GM04504 (cell line): Measurements from ENCODE around the gene DNAJC1.
"Not testable (repeated sequence)": the region's sequence is repeated elsewhere in the genome, so short reads cannot be mapped to it uniquely, and the experiment has no call there.

Experiments used
- DNase-seq: peaks from one replicate; pipeline ENCODE4 v3.0.0-alpha.2; 2012; ENCODE audit warnings: low read depth

Gene DNAJC1, protein sequence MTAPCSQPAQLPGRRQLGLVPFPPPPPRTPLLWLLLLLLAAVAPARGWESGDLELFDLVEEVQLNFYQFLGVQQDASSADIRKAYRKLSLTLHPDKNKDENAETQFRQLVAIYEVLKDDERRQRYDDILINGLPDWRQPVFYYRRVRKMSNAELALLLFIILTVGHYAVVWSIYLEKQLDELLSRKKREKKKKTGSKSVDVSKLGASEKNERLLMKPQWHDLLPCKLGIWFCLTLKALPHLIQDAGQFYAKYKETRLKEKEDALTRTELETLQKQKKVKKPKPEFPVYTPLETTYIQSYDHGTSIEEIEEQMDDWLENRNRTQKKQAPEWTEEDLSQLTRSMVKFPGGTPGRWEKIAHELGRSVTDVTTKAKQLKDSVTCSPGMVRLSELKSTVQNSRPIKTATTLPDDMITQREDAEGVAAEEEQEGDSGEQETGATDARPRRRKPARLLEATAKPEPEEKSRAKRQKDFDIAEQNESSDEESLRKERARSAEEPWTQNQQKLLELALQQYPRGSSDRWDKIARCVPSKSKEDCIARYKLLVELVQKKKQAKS

DNA sequence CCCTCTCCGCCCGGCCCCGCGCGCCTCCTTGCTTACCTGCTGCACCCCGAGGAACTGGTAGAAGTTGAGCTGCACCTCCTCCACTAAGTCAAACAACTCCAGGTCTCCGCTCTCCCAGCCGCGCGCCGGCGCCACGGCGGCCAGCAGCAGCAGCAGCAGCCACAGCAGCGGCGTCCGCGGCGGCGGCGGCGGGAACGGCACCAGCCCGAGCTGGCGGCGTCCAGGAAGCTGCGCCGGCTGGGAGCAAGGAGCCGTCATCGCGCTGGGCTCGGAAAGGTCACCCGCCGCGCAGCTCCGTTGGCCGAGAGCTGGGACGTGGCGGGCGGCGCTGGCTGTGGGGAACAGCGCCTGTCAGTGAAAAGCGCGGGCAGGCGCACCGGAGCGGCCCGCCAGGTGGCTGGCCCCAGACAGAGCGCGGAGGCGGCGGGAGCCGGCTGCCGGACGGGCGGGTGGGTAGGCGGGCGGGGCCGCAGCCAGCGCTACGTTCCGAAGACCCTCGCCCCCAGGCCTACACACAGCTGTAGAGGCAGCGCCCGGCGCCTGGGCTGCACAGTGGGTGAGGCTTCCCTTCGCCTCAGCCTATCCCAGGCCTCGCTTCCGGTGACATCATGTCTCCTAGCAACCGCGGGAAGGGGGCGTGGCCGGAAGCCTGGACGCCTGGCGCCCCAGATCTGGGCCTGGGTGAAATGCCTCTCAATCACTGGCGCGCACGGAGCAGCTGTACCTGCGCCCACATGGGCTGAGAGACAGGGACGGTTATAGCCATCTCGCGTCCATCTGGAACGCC is at the start of gene DNAJC1:
DNAJC1 (minus strand) TSS at position 554 of the 787 bp plus-strand sequence; CDS start at position 258, 296 bp downstream.
- peak; percentile 86 for DNase-seq

DNA sequence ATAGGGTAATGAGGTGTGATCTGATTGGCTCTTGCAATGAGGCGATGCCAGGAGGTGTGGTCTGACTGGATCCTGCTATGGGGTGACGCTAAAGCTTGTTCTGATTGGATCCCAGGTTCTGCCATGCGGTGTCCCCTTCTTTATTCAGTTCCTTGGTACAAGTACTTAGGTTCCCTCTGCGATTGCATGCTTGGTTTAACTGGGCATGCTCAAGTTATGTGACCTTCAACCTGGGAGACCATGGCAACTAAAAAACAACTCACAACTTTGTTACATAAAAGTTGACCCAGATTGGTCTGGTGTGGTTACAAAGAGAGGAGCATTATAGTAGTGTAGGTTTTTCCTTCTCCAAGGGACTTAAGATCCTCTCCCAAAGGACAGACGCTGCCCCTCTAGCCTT is 49.5 kb upstream of the DNAJC1 start:
- no peak for DNase-seq

DNA sequence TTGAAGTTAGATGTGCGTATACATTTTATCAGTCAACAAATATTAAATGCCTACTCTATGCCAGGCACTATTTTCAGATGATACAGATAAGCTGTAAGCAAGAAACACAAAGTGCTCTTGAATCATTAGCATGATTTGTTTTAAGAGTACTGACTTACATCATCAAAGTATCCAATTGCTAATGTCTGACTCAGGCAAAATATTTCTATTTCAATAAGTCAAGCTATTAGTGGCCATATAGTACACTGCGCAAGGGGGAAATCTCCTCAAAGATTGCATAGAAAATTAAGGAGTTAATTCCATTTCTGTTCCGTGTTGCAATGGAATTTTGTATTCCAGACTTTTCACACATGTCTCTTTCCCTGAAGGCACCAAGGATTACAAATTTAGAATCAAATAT is 46.1 kb upstream of the DNAJC1 start:
- DNase-seq, result no peak

DNA sequence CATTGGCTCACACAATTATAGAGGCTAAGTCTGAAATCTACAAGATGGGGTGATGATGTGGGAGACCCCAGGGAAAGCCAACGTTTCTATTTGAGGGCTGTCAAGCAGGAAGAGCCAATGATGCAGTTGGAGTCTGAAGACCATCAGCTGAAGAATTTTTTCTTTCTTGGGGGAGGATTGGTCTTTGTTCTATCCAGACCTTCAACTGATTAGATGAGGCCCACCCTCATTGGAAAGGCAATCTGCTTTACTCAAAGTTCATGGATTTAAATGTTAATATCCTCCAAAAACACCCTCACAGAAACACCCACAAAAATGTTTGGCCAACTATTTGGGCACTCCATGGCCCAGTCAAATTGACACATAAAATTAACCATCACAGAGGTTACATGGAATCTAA is 44.3 kb upstream of the DNAJC1 start:
- no peak for DNase-seq

DNA sequence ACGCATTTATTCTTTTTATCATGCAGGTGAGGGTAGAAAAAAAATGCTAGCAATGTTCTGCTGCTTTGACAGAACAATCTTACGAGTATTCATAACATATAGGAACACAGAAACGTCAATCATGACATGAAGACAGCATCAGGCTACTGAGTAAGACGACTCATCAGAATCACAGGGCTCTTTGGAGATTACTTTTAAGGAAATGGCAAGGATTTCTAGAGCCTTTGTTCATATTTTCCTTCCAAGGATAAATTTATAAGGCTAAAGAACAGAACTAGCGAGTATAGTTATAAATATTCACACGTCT is 39.8 kb upstream of the DNAJC1 start:
- DNase-seq, result no peak

DNA sequence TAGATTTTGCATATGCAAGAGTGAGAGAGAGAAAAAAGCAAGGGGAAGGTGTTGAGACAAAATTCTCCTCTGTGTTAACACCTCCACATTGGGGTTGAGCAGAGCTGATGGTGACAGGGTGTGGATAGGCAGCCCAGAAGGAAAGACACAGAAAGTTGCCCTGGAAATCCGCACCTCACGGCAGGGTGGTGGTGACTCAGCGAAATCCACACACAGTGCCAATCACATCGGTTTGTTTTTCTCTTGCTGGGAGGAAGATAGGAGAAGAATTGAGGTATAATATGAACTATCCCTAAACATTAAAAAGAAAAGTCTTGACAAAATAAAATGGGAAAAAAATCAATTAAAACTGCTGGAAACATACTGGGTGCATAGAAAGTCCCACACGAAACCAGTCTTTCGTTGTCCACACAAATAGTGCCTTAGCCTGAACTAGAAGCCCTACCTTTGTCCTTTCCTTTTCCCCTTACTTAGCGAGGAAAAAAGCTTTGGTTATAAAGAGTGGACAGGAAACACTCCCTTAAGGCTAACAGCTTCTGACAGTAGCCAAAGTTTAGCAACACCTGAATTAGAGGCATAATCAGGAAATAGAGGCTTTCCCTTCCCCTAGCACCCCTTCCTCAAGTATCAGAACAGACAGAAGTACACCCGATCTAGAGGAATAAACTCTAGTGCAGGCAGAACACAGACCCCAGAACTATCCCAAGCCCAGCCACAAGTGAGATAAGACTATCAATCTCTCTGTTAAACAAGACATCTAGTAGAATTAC is 39.2 kb upstream of the DNAJC1 start:
- DNase-seq, result no peak

DNA sequence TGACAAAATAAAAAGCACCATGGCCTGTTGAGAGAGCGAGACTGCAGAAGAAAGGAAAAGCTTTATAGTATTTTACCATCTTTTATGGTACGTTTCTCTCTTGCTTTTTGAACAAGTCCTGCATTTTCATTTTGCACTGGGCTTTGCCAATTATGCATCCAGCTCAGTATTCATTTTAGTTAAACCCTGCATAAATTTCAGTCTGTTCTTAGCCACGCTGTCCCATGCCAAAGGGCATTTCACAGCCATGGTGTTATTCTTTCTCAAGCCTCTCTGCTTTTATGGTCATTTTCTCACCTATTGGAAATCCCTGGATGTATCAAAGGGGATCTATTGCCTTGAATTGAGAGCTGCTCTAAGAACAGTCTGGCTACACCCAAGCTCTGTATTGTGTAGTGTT is 30.8 kb upstream of the DNAJC1 start:
- no peak for DNase-seq

DNA sequence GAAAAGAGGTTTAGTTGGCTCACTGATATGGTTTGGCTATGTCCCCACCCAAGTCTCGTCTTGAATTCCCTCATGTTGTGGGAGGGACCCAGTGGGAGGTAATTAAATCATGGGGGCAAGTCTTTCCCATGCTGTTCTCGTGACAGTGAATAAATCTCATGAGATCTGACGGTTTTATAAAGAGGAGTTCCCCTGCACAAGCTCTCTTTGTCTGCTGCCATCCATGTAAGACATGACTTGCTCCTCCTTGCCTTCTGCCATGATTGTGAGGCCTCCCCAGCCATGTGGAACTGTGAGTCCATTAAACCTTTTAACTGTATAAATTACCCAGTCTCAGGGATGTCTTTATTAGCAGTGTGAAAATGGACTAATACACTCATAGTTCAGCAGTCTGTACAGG is 28.7 kb upstream of the DNAJC1 start:
- not testable (repeated sequence) for DNase-seq

DNA sequence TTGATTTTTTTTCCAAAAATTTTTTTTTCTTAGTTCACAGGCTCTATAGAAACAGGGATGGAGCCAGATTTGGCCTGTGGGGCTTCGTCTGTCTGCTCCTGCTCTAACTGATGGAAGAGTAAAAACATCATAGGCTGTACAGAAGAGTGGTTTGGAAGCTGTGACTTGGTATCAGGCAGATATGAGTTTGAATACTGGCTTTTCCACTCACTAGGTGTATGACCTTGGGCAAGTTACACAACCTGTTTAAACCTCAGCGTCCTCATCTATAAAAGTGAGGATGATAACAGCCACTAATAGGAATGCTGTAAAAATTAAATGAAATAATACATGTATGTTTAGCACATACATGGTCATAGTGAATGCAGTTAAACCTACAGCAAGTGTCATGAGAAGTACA is 26.9 kb upstream of the DNAJC1 start:
- DNase-seq, result no peak

DNA sequence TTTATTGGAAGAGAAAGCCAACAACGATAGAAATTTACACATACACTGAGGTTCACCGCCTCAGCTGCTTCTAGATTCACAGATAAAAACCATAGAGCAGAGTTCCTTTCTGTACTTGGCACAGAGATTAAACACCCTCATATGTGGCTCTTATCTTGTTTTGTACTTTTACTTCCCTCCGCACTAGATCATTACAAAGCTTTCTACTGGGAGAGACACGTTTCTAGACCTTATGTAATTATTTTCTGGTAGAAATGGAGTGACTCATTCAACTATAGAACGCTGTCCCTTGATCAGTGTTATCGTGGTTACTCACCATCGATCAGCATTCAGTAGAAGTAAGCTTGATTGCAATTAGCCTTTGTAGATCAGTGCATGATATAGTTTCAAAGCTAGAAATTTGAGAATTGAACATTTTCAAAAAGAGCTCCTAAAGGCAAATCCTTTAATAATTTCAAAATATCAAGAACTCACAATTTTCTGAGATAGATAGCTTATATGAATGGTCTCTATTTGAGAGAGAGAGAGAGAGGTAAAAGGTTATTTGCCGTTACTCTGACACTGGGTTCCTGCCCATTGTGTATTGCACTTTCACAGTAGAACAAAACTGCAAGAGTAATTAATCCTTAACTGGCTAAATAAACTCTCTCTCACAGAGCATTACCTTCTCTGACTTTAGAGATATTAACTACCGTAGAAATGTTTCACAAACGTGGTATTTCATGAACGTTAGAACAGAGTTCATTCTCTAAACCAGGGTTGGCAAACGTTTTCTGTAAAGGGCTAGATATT is 26.1 kb upstream of the DNAJC1 start:
- DNase-seq, result no peak

DNA sequence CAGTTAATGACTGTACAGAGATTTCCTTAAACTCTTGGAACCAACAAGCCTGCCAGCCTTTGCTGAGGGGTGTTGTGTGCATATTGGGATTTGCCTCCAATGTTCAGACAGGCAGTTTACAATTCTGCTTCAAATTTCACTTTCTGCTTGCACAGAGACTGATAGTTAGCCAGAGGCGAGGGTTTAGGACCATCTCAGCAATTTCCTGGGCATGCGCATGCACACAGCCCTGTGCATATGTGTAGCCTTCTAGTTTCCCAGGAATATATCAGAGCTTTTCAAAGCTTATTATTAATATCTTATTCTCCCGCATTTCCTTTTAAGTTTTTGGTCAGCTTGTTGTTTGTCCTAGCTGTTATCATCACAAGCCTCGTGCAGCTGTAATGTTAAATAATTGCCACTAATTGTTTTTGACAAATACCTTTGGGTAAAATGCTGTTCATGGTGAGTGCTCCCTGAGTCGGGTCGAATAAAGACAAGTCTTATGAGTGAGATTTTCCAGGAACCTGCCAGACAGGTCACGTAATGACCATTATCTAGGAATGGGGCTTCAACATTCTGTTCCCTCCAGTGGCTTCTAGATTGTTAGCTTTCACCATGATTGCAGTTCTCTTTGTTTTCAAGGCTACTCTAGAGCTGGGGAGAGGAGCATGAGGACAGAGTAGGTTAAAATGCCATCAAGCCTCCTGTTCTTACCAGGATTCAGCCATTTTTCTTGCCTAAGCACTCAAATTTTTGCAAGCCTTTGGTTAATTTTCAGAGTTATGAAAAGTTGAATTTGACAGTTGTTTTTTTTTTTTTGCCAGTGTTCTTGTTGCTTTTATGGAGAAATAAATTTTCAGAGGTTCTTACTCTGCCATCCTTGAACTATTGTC is 24.1 kb upstream of the DNAJC1 start:
- no peak for DNase-seq

DNA sequence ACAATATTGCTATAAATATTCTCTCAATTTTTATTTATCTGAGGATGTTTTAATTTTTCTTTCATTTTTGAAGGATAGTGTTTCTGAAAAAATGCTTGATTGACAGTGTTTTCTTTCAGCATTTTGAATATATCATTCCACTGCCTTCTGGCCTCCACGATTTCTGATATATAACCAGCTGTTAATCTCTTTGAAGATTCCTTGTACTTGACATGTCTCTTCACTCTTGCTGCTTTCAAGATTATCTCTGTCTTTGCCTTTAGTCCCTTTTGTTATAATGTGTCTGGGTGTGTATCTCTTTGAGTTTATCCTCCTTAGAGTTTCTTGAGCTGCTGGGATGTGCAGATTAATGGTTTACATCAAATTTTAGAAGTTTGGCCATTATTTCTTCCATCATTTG is 22.8 kb upstream of the DNAJC1 start:
- no peak for DNase-seq

DNA sequence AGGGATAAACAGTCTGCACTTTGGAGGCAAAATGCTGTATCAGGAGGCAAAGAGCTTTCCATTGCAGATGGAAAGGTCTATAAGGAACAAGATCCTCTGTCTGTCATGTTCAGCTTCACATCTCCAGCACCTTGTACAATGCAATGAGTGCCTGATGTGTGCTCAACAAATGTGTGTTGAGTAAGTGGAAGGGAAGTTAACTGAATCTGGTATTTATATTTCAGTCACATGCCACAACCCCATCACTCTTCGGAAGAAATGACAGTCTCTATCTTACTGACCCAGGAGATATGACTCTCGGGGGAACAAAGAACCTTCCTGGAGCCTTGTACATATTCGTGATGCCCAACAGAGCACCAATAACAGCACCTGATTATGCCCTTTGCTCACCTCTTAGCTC is 20.0 kb upstream of the DNAJC1 start:
- no peak for DNase-seq

DNA sequence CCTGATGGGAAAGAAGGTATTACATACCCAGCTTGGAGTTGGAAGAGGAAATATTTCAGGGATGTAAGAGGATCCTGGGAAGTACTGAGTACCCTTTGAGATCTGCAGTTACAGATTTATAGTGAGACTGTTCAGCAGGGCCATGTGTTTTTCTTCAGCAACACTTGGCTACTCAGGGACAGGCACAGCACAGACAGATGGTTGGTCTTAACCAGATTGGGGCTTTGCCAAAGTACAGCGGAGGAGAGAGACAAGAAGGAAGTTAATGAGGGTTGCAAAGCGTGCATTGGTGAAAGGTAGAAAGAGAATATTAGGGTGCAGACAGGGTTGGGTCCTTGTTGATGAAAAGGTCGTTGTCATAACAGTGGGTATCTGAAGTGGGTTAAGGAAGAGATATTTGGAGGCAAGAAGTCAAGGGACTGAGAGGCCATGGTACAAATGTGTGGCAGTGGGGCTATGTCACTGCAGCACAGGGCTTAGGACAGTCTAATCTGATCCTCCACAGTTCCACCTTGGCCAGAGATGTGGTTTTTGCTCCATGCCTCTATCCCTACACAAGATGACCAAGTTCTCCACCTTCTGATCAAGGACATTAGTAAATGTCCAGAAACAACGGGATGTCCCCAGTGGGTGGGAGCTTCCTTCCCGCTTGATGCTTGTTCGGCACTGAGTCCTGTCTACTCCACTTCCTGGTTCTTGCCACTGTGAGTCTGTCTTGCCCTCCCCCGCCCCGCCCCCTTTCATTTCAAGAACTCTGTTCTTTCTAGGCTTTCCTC is 18.9 kb upstream of the DNAJC1 start:
- no peak for DNase-seq

DNA sequence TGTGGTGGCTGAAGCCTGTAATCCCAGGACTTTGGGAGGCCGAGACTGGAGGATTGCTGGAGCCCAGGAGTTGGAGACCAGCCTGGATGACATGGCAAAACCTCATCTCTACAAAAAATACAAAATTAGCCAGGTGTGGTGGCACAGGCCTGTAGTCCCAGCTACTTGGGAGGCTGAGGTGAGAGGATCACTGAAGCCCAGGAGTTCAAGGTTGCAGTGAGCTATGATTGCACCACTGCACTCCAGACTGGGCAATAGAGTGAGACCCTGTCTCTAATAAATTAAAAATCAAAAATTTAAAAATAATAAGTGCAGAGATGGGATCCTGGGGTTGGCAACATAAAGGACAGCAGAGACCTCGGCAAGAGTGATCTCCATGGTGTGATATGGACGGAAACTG is 17.6 kb upstream of the DNAJC1 start:
- DNase-seq, result not testable (repeated sequence)

DNA sequence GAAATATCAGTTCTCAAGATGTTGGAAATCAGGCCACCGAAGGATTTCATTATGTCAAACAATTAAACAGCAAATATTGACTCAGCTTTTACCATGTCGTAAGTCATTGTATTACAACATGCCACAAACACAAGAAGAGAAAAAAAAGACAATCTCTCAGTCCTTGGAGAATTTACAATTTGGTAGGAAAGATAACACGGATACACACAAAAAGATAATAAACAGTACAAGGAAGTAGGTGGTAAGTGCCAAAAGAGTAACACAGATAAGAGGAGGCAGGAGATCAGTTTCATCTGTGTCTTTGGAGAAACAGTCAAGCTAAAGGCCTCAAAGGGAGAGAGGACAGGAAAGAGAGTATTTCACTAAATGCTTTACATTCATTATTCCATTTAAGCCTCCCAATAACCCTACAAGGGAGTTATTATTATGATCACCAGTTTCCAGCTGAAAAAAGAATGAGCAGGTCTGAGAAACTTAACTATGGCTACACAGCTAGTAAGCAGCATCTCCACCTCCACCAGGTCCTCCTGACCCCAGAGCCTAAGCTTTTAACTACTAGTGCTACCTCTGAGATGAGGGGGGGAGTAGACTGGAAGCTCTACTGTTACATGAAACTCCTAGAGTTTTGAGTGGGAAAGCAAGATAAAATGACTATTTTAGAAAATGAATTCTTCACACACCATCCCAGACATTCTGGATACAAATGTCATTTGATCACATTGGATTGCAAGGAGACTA is 13.9 kb upstream of the DNAJC1 start:
- no peak for DNase-seq

DNA sequence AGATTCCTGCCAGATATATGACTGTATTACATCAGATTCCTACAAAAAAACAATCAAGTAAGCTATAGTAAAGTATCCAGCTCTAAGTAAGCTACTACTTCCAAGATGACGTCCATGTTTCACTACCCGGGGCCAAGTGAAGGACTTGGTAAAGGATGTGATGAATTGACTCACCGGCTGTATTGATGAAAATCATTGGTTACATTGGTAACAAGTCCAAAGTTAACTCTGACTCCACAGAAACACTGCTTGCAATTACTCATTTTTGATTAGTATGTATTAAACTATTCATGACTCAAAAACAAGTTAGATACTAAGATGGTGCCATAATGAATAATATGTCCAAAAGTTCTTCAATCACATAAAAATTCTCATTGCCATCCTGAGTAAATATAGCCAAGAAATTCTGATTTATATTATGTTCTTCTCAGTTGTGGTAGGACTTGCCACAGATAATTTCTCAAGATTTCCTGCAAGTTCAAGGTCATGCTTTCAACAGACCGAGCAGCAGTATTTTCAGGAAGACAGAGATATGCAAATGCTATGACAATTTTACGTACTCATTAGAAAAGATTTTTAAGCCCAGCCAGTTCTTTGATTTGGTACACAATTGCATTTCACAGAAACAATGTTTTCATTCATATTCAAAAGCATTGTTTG is 12.6 kb upstream of the DNAJC1 start:
- DNase-seq, result no peak

DNA sequence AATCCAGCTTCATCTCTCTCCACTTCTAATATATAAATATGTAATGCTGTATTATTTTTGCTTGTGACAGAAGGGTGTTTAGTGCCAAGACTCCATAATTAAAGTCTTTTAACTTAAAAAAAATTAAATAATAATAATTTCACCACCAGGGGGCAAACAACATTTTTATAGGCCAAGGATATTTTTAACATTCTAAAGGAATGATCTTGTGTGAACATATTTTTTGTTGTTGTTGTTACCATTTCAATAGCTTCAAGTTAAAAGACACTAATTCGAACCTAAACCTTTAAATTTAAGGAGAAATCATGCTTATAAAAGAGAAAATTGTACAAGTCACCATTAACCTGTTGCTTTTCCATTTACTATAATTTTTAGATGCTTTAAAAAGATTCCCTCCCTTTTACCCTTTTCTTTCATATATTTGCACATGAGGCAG is 7.5 kb upstream of the DNAJC1 start:
- DNase-seq, result no peak

DNA sequence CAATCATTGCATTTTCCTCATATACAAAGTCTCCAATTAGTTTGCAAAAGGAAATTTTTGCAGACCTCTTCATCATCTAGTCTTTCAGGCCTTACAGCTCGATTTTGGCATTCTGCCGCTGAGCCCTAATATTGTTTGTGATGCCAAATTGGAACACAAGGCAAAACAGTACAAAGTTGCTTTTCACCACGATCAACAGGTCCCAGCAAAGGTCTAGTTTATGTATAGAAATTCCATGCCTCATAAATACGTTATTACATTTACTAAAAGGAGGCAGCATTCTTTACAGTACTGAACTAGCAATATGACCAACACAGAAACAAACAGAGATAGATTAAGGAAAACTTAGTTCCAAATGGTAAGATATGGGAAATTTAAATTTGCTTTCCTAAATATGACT is 7.0 kb upstream of the DNAJC1 start:
- no peak for DNase-seq
